SHP77 (cell line): ENCODE results near the gene PRSS50.

Experiments used
- DNase-seq, 2 experiments: peaks; one replicate each; lab custom pipeline; 2025; lab: John Stamatoyannopoulos, UW

Gene PRSS50

GRCh38 chr3:46670000-46670890, 47.4 kb downstream of the PRSS50 start:
- no peak for DNase-seq

DNA sequence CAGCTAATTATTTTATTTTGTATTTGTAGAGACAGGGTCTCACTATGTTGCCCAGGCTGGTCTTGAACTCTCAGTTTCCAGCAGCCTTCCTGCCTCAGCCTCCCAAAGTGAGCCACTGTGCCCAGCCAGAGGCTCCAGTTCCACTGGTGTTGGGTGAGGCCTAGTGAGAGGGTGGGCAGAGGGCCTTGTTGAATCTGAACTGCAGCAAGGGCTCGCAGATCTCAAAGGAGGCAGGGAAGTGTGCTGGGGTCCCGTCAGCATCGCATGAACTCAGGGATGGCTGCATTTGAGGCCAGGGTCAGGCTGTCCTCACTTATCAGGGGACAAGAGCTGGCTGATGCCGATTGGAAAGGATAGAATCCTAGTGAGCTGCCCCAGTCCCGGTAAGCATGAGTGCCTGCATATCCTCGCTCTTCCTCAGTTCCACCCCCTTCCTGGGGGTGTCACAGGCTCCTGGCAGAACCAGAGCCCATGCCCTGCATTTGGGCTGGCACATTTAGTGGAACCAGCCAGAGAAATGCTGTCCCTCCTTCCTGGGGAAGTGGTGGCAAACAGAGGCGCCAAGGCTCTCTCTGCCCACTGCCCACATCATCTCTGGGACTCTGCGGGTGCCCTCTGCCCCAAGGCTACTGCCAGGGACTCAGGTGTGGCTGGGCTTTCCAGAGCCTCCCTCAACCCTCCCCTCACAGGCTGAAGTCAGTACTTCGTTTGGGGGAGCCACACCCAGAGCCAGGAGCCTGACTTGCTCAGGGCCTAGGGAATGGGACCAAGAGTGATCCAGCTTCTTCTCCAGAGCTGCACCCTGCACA, 48.3 kb downstream of the PRSS50 start:
- no peak for DNase-seq

- DNase-seq: no peak
Measured at GRCh38 chr3:46668591-46668990, 49.1 kb downstream of the PRSS50 start.

GRCh38 chr3:46668116-46668515, 49.6 kb downstream of the PRSS50 start:
- DNase-seq: no peak

- DNase-seq: no peak
Measured at GRCh38 chr3:46667657-46668056, 50.0 kb downstream of the PRSS50 start.

DNA sequence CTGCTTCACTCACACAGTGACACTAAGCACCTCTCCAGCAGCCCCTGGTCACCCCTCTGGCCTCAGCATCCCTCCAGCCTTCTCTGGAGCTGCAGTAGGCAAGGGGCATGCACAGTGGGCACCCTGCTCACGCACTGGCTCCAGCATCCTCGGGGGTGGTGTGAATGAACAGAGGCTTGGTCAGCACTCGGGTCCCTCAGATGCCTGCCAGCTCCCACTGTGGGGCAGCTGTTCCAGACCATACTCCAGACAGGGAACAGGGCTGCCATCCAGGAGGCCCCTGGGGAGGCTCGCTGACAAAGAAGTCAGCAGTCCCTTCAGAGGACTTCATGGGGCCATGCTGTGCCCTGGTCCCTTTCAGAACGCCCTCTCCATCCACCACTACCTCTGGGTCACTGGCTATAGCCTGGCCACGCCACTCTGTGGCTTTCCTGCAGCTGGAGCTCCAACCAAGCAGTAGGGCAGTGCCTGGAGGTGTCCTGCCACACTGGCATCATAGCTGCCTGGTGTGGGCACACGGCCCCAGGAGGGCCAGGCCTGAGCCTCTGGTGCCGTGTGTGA, 50.5 kb downstream of the PRSS50 start:
- DNase-seq: no peak

DNA sequence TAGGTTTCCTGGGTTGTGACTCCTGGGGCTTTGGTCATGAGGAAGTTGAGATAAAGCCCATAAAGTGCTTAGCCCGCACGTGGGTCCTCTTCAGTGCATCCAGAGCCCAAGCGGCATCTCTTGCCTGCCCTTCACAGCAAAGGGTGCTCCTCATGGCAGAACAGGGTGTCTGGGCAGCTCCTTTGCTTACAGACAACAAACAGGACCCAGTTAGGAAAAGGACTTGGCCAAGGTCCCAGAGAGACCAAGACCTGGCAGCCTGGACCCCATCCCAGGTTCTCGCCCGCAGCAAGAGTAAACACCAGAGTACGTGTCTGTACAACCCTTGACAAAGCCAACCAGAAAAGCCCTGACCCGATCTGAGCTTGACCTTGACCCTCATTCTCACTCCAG, 51.2 kb downstream of the PRSS50 start:
- no peak for DNase-seq

- DNase-seq: no peak
Measured at GRCh38 chr3:46665763-46666452, 51.8 kb downstream of the PRSS50 start.

DNA sequence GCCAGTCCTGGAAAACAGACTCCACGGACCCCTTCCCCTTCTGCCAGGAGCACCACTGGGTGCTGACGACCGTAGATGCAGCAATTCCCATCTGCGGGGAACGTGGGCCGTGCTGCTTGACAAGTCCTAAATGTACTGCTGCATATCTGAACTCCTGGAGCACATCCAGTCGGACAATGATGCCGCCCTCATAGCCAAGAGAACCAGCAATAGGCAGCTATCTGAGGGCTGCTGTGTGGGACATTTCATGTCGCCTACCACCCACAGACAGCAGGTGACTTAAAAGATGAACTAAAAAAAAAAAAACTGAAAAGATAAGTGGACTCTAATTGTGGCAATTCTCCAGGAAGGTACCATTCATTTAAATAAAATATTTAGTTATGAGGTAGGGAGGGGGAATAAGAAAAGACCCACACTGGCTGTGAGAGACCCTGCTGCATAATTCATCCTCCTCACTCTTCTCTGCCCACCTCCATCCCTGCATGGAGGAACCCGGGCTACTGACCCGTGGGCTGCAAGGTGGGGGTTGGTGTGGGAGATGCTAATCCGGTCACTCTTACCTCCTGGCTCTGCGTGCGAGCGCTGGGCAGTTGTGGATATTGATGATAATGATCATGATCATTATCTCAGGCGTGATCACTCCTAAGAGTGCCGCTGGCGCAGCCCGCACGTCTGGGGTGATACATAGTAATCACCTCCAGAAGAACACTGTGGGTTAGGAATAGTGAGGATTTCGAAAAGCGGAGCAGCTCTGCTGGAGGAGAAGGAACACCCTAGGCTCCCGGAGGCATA, 52.5 kb downstream of the PRSS50 start:
- DNase-seq: no peak

GRCh38 chr3:46664188-46664970, 53.3 kb downstream of the PRSS50 start:
- DNase-seq: no peak

DNA sequence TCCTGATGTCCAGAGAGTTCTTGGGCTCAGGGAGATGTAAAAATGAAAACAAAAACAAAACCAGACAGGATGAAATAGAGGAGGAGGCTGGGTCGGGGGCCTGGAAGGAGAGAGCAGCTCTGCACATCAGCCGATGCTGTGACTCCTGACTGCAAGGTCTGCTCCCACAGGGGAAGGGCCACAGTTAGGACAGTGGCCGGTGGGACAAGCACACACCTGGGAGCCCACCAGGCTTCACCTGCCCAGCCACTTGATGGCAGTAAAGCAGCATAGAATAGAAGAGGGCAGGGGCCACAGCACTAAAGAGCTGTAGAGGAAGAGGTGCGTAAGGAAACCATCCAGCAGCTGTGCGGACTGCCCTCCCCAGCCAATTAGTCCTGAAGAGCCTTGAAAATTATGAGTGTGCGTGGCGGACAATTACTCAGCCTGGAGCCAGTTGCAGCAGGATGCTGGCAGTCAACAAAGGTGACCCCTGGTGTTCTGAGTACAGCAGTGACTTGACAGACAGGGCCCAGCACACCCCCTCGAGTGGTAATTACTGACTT, 54.0 kb downstream of the PRSS50 start:
- DNase-seq: peak in 1 of 2 experiments; percentile 26

DNA sequence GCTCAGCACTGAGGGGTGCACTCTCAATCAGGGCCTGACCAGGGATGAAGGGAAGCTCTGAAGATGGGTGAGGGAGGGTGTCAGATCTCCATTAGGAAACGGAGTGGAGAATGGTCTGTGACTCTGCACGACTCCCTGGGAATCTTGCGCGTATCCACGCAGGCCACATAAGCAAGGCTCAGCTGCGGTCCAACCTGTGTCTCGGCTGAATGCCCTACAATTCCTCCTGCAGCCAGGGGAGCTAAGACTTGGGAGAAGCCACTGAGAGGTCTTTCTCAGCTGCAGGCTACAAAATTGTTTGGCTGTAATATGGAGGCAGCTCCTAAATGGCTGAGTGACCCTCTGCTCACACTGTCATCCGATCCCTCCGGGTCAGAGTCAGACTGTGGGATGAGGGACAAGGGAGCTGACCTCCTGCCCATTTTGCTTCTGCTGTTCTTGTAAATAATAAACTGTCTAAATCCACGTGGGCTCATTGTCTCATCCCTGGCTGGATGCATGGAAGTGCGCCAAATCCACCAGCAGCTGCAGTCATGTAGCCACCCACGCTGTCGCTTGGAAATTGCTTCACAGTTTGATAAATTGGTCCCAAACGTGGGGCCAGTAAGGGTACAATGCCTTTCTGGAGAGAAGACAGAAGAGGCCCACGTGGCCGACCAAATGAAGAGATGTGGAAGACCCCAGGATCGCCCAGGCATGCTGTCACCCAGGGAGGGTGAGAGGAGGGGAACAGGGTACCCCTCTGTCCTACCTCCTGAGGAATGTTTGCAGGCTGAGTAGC, 54.7 kb downstream of the PRSS50 start:
- no peak for DNase-seq
